ENCODE data around the gene SMIM33.
"Not testable (repeated sequence)": the region's sequence is repeated elsewhere in the genome, so short reads cannot be mapped to it uniquely, and the experiment has no call there.

The SMIM33 gene

DNA sequence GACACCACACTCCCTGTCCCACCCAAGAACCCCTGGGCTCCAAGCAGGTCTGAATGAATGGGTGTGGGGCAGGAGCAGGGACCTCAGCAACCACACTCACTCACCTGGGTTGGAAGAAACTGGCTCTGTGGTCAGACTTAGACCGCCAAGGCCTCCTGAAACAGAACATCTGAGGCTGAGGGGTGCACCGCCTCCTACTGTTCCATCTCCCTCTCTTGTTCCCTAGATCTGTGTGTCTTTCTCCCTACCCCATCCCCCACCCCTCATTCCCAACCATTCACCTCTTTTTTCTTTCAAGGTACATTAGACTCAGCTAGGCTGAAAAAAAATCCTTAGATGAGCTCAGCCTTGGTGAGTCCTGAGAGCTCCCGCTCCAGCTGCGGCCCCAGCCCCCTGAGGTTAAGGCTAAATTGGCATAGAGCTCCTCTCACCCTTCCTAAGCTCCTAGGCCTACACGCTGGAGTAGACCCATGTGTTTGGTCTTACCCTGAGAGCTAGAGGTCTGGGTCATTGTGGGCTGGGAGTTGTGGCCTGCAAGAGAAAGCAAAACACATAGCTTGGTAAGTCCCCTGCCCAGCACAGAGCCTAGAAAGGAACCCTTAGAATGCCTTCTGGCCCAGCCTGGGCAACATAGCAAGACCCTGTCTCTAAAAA lies 13.0 kb upstream of the SMIM33 start:
- DNase-seq = no peak

DNA sequence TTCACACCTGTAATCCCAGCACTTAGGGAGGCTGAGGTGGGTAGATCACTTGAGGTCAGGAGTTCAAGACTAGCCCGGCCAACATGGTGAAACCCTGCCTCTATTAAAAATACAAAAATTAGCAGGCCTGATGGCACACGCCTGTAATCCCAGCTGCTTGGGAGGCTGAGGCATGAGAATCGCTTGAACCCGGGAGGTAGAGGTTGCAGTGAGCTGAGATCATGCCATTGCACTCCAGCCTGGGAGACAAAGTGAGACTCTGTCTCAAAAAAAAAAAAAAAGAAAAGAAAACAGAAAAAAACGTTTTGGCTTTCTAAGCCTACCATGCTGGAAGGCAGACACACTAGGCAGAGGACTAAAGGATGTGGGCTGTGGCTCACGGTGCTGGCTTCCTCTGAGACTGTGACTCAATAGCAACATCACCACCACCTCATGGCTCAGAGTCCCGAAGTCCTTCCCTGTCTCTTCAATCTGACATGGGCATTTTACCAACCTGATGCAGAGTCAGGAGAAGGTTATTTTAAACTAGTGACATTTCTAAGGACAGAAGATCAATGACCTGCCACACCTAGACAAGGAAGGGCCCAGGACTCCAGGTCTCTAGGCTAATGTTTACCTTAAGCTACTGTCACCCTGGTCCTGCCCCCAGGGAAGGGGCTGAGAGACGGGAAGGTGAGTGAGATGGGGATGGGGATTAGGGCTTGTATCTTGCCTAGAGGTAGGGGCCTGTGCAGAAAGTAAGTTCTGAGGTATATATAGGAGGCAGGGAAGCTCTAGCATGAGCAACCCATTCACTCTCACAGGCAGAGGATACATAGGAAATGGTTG lies 12.0 kb upstream of the SMIM33 start:
- DNase-seq = no peak

DNA sequence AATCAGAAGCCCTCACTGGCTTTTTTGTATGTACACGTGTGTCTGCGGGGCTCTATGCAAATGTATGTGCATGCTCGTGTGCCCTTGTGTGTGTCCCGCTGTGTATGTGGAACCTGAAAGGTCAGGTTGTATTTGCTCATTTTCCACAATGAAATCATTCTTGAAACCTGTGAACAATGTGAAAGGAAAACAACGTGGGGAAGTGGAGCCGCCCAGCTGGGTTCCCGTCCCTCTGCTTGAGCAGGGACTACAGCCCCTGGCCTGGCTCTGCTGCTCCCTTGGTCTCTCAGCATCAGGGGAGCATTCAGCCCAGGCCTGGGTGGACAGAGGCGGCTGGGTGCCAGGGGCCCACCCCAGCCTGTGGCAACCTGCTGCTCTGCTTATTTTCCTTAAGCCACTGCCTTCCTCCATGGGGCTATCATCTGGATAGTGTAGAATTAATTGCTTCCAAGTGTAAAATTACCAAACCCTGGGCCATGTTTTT lies 11.3 kb upstream of the SMIM33 start:
- DNase-seq = no peak

DNA sequence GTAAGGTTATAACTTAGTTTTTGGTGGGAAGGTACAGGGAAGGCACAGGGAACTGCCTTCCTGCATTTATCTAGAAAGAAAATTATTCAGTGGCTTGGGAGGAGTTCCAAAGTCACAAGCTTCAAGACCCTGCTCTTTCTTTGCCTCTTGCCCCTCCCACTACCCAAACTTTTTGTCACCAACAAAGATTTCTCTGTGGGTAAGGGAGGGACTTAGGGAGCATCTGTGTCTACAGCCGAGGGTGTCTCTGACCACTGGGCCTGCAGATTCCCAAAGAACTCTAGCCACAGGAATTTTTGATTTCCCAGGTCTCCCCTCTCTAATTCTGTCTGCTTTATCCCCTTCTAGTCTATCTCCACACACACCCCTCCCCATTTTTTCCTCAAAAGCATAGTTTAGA lies 10.3 kb upstream of the SMIM33 start:
- no peak for DNase-seq

DNA sequence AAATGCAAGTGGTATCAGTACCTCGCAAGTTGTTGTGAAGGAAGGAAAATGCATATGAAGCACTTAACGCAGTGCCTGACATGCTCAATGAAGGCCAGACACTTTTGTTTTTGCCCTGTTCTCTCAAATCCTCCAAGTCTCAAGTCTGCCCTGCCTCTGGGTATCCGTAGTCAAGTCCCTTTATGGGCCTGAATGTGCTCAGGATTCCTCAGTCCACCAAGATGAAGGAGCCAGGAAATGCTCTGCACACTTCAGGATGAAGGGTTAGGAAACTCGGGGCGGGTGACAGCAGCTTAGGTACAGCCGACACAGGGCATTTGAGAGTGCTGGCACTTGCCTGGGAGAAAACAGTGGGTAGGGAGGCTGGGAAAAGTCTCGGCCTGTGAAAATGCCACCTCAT lies 9.6 kb upstream of the SMIM33 start:
- DNase-seq = no peak

DNA sequence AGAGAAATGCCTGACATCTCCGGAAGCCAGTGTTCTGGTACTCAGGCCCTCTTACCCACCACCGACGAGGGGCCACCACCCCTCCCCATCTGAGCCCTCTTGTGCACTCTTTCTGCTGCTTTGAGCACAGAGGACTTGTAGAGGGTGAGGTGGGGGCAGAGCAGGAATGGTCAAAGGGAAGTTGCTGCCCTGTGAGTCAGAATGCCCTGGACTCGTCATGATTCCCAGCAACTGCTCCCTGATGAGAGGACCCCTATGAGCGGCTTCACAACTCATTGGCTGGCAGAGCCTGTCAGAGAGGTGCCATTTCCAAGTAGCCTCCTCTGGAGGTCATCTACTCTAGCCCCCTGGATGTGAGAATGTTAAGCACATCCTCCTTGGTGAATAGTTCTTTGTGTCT lies 9.1 kb upstream of the SMIM33 start:
- no peak for DNase-seq

DNA sequence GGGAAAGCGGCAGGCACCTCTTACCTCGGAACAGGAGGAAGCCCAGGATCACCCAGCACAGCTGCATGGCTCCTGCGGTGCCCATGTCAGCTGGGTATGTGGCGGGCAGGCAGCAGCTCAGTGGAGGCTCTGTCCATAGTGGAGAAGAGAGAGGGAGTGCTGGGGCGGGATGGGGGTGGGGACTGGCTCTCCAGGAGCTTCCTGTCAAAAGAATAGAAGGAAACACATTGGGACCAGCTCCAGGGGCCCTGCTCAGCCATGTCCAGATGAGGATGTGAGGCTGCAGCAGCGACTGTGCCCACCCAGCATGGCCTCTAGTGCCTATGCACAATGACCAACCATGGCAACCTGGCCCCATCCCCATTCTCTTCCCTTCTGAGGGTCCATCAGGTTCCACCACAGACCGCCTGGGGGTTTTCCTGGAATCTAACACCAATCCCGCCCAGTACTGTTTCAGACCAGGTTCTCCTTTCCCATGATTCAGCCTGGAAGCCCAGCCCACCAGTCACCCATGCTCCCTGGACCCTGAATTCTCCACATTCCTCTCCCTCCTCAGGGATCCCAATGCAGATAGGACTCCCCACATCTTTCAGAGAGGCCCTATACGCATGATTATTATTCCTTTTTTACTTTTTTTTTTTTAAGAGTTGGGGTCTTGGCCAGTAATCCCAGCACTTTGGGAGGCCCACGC lies 8.1 kb upstream of the SMIM33 start, which contains the start of gene ECSCR:
Gene ECSCR, minus strand, starts transcription at position 158 of the 691 bp plus-strand sequence. Its CDS starts 73 bp downstream, at position 85.
- DNase-seq = no peak

DNA sequence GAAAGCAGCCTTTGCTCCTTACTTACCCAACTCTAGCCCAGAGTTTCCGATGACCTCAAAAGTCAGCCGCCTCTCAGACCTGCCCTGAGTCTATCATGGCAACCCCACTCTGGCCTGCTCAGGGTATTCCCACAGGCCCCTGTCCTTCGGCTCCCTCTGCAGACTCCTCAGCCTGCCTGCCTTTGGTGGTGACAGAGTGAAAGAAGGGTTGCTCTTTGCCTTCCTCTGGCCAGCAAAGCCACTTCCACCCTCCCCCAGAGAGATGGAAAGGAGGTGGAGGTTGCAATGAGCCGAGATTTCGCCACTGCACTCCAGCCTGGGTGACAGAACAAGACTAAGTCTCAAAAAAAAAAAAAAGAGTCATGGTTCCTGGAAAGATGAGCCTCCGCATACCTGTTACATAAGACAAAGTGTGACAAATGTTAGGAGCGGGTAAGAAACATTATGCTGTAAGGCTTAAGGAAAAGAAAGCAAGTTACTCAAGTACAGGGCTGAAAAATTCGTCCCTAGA lies 2.3 kb upstream of the SMIM33 start:
- no peak for DNase-seq

DNA sequence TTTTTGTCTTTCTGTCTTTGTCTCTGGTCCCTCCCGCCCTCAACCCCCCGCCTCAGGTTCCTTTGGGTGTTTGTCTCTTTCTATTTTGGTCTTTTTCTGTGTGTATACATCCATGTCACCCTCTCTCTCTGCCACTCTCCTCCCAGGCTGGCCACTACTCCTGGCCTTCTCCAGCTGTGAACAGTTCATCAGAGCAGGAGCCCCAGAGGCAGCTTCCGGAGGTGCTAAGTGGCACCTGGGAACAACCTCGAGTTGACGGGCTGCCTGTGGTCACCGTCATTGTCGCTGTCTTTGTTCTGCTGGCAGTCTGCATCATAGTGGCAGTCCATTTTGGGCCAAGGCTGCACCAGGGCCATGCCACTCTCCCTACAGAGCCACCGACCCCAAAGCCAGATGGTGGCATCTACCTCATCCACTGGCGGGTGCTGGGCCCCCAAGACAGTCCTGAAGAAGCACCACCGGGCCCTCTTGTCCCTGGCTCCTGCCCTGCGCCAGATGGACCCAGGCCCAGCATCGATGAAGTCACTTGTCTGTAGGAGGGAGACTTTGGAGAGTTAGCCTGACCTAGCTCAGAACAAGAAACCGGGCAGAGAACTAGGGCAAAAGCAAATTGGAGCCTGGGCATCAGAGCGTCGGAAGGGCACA lies 1.7 kb downstream of the SMIM33 start:
- no peak for DNase-seq

DNA sequence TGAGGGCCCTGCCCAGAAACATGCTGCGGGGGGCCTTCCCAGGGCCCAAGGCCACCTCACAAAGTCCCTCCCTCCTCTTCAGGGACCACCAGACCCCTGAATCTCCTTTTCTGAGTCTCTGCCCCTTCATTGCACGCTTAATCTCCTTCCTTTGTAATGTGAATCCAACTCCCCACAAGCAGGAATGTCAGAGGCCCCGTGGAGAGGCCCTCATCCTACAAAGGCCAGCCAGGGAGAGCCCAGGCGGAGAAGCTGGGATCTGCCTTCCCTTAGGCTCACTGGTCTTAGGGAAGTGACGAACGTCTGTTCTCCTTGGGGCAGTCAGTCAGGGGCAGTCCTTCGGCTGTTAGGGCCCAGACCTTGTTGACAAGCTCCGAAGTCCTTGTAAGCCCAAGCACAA lies 2.3 kb downstream of the SMIM33 start:
- DNase-seq = no peak

DNA sequence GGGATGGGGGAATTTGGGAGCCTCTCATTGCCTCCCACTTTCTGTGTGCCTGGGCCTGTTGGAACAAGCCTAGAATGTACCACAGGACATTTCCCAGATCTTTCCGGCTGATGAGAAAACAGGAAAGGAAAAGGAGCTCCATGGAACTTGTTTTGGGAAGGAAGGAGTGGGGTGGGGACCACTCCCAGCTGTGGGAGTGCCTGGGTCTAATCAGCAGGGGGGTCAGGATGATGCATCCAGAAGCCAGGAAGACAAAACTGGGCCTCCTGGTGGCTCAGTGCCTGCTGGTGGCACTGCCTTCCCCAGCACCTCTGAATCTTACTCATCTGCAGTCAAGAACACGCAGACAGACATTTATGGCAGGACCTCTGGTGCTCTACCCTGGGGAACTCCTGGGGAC lies 2.8 kb downstream of the SMIM33 start:
- DNase-seq = no peak

DNA sequence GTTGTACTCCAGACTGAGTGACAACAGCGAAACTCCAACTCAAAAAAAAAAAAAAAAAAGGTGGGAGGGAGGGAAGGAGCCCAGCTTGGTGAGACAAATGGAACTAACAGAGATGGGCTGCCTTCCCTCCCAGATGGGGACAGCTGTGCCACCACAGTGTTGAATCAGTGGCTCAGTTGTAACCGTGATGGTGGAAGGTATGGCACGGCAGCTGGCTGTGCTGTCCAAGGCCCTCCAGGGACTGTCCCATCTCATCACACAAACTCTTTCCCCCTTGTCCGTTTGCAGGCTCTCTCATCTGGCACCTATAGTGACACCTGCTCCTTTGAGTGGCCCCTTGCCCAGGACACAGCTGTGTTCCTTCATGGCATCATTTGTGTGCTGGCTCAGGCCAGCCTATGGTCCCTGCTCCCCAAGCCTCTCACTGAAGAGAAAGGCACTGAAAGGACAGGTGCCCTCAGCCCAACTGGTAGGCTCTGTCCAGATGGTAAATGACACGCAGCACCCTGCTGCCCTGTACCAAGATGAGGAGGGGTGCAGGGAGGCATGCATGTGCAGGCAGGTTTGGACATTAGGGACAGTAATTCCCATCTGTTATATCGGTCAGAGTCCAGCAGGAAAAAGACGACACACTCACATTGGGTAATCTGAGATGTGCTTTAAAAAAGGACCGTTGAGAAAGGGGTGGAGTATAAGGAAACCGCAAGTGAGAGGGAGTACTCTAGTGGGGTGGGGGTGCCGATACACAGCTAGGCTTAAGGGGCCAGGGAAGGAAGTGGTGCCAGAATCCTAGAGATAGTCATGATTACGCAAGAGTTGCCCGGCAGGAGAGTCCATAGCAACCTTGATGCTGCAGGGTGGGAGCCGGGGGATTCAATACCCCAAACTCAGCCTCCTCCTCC lies 4.3 kb downstream of the SMIM33 start:
- DNase-seq = peak in 1 of 3 experiments; percentile 76

DNA sequence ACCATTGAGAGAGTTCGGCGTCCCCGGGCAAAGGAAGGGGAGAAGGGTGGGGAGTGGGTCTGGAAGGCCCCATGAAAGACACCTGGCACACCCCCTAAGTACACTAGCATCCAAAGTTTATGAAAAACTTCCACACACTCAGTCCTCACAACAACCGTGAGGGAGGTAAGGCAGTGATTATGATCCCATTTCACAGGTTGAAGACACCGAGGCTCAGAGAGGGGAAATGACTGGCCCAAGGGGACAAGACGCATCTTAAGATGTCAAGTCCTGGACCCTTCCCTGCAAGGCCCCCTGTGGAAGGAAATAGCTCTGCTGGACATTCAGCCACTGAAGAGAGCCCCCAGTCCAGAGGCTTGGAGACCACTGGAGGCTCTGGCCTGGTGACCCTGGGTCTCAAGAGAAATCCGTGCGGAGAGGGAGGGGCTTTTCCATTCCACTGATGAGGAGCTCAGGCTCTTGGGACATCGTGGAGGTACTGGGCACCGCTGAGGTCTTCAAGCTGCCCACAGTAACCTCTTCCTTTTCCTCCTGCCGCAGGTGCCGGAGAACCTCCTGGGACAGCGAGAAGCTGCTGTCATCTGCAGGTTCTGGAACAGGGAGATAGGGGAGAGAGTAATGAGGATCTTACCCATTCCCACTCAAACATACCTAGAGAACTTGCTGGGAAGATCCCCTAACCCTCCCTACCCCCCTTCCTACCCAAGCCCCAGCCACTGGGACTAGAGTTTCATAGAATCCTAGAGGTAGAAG lies 5.2 kb downstream of the SMIM33 start:
- no peak for DNase-seq

DNA sequence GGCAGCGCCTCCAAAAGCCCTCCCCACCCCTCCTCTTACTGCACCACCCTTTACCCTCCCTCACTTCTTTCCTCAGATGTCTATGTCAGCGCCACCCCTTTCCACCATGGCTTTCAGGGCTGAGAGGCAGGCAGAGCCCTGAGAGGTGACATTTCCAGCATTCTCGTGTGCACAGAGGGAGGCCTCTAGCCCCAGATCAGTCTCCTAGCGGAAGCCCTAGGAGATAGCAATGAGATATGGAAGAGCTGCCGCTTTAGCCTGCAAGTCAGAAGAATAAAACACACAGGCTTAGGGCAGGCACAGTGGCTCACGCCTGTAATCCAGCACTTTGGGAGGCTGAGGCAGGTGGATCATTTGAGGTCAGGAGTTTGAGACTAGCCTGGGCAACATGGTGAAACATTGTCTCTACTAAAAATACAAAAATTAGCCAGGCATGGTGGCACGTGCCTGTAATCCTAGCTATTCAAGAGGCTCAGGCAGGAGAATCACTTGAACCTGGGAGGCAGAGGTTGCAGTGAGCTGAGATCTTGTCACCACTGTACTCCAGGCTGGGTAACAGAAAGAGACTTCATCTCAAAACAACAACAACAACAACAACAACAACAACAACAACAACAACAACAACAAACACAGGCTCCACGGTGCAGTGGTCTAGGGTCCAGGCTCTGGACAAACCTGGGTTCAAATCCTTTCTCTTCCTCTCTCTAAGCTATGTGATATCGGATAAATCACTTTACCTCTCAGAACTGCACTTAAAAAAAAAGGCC lies 8.0 kb downstream of the SMIM33 start:
- peak in 1 of 3 experiments; percentile 5 for DNase-seq

DNA sequence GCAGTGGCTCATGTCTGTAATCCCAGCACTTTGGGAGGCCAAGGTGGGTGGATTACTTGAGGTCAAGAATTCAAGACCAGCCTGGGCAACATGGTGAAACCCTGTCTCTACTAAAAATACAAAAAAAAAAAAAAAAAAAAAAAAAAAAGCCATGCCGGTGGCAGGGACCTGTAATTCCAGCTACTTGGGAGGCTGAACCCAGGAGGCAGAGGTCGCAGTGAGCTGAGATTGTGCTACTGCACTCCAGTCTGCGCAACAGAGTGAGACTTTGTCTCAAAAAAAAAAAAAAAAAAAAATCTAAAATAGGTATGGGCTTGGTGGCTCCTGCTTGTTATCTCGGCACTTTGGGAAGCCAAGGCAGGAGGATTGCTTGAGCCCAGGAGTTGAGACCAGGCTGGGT lies 8.9 kb downstream of the SMIM33 start:
- DNase-seq = not testable (repeated sequence)

DNA sequence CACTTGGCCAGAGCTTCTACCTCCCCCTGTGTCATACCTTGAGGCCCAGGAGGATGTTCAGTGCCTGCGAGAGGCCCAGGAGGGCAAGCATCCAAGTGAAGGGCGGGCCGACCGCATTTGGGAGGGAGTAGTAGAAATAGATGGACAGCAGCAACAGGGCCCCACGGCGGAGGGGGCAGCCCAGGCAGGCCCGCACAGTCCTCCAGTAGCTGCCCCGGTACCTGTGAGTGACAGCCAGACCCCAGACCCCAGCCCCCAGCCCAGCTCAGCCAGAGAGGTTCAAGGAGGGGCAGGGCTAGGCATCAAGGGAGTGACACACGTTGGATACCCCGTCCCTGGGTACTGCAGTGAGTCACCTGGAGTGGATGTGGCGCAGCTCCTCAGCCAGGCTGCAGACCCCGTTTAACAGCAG lies 10.3 kb downstream of the SMIM33 start:
- no peak for DNase-seq

DNA sequence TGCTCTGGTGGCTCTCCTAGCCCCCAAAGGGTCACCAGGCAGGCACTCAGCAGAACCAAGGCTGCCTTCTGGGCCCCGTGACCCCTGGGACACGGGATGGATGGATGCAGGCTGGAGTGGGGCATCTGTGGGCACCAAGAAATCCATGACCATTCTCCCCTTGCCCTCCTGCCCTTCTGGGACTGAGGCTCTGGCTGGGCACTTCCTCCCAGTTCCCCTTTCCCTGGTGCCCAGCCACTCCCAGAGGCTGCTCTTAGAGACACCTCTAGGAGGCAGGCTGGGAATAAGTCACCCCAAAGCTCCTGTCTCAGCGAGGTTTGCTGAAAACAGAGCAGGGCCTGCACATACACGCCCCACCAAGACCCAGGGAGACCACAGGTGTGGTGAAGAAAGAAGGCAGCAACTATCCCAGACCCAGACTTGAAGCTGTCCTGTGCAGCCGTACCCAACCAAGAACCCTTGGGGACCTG lies 10.8 kb downstream of the SMIM33 start:
- DNase-seq = no peak

DNA sequence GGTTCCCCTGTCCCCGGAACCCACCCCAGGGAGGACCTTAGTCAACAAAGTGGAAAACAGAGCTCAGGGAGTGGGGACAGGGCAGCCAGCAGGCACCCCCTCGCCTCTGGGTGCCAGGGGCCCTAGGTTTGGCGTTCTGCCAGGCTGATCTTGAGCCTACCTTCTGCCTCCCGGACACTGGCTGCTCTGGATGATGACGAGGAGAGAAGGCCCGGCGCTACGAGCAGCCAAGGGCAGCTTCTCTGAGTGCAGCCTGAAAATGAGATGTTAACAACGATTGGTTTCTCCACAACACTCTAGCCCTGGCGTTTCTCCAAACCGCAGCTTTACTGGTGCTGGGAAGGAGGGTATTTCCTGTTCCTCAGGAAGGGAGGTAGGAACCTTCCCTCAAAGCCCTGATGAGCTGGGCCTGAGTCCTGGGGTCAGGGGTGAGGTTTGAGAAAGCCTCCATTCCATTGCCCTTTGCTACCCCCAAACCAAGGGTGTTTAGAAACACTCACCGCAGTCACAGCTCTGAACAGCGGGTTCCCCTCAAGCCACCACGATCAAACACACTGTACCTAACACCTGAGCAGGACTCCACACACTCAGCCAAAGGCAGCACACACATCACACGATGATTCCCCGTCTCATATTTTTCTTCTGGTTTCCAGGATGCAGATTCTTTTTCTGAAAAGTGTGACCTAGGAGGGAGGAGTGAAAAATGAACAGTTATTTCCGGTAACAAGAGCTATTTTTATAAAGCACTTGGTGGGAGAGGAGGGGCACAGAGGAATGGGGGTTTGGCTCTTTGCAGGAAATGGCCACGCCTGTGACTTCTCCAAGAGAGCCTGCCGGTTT lies 11.5 kb downstream of the SMIM33 start, which contains the start of gene STING1:
Gene STING1, minus strand, starts transcription at position 709 of the 840 bp plus-strand sequence. CDS start 1,054 bp downstream, outside the sequence.
- peak in 2 of 3 experiments; percentile 9 to 97 for DNase-seq

DNA sequence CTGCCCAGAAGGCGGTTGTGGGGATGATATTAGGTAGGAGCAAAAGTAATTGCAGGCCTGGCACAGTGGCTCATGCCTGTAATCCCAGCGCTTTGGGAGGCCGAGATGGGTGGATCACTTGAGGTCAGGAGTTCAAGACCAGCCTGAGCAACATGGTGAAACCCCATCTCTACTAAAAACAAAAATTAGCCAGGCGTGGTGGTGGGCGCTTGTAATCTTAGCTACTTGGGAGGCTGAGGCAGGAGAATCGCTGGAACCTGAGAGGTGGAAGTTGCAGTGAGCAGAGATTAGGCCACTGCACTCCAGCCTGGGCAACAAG lies 12.0 kb downstream of the SMIM33 start:
- not testable (repeated sequence) for DNase-seq

All from NCI-H1417 (cell line).